ENCODE data around the gene TSPAN5. TPM values are rescaled to one million over a fixed set of nuclear protein-coding genes. Genes with fewer than 3 reads are reported as not detected.

Gene TSPAN5
- total RNA-seq, 1 experiment from 2014 or later, result 4.3 TPM

DNA sequence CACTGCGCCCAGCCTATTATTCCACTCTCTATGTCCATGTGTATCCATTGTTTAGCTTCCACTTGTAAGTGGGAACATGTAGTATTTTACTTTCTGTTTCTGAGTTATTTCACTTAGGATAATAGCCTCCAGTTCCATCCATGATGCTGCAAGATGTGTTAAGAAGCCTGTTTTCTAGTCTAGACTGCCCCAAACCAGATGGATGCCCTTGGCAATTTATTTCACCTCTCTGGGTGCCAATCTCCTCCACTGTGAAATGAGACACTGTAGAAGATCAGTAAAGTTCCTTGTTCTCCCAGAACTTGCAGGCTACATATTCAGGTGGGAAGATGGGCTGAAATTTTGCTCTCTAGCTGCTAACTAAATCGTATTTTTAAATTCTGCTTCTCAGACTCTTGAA, 72.8 kb downstream of the TSPAN5 start:
- Histone ChIP-seq H3K4me3 (ENCODE audit: insufficient read depth, low read depth, low read length) (no peak overlapping the region), H3K27me3 (ENCODE audit: control insufficient read depth, insufficient read depth, low read length) (no peaks in the 10 kb centered on the region), H3K36me3 (replicated peaks; ENCODE audit: control insufficient read depth, insufficient read depth, low read length) (no peaks in the 10 kb centered on the region)
- DNase-seq, result no peak

DNA sequence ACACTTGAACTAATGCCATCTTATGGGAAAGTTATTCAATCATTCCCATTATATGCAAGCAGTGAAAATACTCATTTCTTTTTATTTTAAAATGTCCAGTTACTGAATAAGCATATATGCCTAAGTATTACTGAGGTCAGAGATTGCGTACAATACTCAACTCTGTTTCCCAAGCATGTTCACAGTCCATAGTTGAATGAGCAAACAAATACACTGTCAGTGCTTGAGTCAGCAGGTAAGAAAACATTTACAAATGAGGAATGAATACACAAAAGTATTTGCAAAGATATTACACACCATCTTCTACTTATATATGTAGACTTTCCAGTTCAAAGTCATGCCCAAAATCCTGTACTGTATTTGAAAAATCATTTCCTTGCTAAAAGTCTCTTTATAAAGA, 74.1 kb downstream of the TSPAN5 start:
- DNase-seq, result no peak

DNA sequence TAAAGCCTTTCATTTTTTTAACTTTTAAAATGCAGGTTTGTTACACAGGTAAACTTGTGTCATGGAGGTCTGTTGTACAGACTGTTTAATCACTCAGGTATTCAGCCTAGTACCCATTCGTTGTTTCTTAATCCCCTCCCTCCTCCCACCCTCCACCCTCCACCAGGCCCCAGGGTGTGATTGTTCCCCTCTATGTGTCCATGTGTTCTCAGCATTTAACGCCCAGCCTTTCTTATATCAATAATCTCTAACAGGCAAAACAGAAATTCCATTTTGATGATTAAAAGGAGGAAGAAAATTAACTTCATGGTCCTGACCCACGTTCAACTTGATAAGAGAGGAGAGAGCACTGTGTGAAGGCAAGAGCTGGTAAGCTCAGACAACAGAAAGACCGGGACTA, 75.1 kb downstream of the TSPAN5 start:
- Histone ChIP-seq H3K36me3 (replicated peaks; ENCODE audit: control insufficient read depth, insufficient read depth, low read length) (no peaks in the 10 kb centered on the region), H3K4me3 (ENCODE audit: insufficient read depth, low read depth, low read length) (no peak overlapping the region), H3K27me3 (ENCODE audit: control insufficient read depth, insufficient read depth, low read length) (no peaks in the 10 kb centered on the region)
- no peak for DNase-seq

More for the DNA sequence above, 74.1 kb downstream of the TSPAN5 start:
- no peaks in the 10 kb centered on the region for H3K36me3 ChIP-seq (replicated peaks; ENCODE audit: control insufficient read depth, insufficient read depth, low read length)
- H3K27me3 ChIP-seq (ENCODE audit: control insufficient read depth, insufficient read depth, low read length), result no peaks in the 10 kb centered on the region
- no peak overlapping the region for H3K4me3 ChIP-seq (ENCODE audit: insufficient read depth, low read depth, low read length)

DNA sequence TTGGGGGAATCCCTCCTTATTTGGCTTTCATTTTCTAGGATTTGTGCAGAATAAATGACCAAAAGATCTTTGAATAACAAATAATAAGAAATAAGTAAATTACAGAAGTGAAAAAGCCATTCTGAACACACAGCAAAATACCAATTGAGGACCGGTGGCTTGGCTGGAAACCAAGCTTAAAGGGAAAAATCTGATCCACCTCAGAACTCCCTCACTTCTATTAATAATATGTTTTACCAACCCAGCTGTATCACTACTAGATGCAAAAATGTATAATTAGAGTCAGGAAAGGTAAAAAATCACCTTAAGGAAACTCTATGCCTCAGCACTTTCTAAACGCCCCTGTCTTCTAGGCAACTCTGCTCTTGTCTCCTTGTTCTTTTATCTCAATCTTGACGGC, 77.3 kb downstream of the TSPAN5 start:
- H3K36me3 ChIP-seq (replicated peaks; ENCODE audit: control insufficient read depth, insufficient read depth, low read length), result no peaks in the 10 kb centered on the region
- H3K27me3 ChIP-seq (ENCODE audit: control insufficient read depth, insufficient read depth, low read length), result no peaks in the 10 kb centered on the region
- H3K4me3 ChIP-seq (ENCODE audit: insufficient read depth, low read depth, low read length), result no peak overlapping the region
- DNase-seq, result no peak

DNA sequence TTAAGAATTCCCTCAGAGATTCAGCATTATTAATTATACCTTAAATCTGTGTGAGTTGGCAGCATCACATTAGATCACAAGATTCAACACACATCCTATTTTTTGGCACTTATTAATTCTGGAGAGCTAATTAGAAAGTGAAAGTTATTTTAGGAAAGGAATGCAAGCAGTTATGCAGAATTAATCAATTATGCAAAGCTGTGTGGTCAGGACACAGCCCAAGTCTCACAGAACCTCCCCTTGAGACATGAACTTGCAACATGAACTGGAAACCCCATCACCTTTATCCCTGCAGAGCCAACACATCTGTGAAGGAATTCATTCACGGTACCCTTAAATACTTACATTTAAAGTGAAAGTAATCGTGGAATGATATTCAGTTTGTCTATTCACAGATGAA, 80.5 kb downstream of the TSPAN5 start:
- no peaks in the 10 kb centered on the region for H3K27me3 ChIP-seq (ENCODE audit: control insufficient read depth, insufficient read depth, low read length)
- H3K4me3 ChIP-seq (ENCODE audit: insufficient read depth, low read depth, low read length), result no peak overlapping the region
- no peak for DNase-seq
- H3K36me3 ChIP-seq (replicated peaks; ENCODE audit: control insufficient read depth, insufficient read depth, low read length), result no peaks in the 10 kb centered on the region

DNA sequence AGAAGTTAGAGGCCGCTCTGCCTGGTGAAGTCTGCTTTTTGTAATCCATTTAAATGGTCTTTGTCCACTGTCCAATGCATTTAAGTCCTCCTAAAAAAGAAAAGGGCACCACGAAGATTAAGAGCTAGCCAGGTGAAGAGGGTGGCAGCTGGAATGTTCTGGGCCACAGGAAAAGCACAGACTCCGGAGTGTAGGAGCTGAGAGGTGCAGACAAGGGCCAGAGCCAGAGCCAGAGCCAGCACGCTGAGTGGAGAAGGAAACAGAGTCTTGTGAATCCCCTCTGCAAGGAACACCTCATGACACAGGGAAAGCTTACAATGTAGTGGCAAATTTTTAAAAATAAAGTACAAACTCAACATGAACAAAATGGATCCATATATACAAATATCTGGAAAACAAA, 83.6 kb downstream of the TSPAN5 start:
- Histone ChIP-seq H3K27me3 (ENCODE audit: control insufficient read depth, insufficient read depth, low read length) (no peaks in the 10 kb centered on the region), H3K4me3 (ENCODE audit: insufficient read depth, low read depth, low read length) (no peak overlapping the region), H3K36me3 (replicated peaks; ENCODE audit: control insufficient read depth, insufficient read depth, low read length) (no peaks in the 10 kb centered on the region)
- DNase-seq, result no peak

DNA sequence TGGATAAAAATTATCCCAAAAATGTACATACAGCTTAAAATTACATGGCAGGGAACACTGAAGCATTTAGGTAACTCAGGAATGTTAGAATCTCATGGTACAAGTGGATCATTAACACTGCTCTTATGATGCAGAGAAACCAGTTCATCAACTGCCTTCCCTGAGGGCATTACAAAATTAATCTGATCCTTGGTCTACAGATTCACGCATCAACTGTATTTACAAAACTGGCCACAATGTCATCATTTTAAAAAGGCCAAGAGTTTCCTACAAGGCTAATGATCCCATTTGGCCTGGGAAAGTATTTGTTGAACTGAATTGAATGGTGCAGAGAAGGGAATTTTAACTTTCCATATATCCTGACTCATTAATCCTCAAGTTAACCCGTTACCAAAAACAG, 84.6 kb downstream of the TSPAN5 start:
- no peak overlapping the region for H3K4me3 ChIP-seq (ENCODE audit: insufficient read depth, low read depth, low read length)
- no peak for DNase-seq

DNA sequence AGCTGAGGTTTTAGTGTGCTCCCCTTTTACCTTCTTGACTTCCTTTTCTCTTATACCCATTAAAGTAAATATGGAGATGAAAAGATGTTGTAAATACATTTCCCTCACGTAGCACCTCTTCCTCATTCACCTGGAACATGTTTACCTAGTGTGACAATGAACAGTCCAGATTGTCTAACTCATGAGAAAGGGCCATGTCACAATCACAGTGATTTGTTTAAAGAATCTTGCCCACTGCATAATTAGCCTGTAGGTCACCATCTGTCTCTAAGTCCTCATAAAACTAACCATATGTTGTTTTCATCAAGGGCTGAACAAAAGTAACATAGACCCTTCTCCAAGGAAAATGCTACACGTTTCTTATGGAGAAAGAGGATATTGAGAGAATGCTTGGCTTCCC, 85.7 kb downstream of the TSPAN5 start:
- Histone ChIP-seq H3K4me3 (ENCODE audit: insufficient read depth, low read depth, low read length) (no peak overlapping the region), H3K36me3 (replicated peaks; ENCODE audit: control insufficient read depth, insufficient read depth, low read length) (no peaks in the 10 kb centered on the region), H3K27me3 (ENCODE audit: control insufficient read depth, insufficient read depth, low read length) (no peaks in the 10 kb centered on the region)
- no peak for DNase-seq

More for the DNA sequence above, 84.6 kb downstream of the TSPAN5 start:
- no peaks in the 10 kb centered on the region for H3K27me3 ChIP-seq (ENCODE audit: control insufficient read depth, insufficient read depth, low read length)
- no peaks in the 10 kb centered on the region for H3K36me3 ChIP-seq (replicated peaks; ENCODE audit: control insufficient read depth, insufficient read depth, low read length)

DNA sequence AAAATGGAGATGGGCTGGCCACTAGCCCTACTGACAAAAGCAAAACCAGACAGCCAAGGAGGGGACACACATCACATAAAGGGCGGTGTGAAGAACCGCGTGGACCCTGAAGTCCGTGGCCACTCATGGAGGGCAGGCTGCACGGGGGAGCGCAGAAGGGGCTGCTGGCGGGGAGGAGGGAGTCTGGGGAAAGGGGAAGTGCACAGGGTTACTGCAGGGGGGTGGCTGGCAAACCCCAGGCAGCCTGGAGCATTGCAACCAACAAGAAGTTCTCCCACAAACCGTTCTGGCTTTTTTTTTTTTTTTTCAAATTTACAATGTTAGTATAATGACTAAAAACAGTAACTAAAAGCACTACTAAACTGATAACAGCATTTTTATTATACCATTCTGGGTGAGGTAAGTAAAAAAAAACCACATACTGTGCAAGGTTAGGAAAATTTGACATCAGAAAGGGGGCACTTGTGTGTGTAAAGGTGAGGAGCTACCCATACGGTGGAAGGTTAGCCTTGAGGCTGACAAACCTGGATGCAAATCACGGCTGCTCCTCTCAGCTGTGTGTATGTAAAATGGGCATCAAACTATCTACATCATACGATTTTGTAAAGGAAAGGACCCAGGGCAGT, 87.1 kb downstream of the TSPAN5 start:
- Histone ChIP-seq H3K4me3 (ENCODE audit: insufficient read depth, low read depth, low read length) (no peak overlapping the region), H3K27me3 (ENCODE audit: control insufficient read depth, insufficient read depth, low read length) (no peaks in the 10 kb centered on the region), H3K36me3 (replicated peaks; ENCODE audit: control insufficient read depth, insufficient read depth, low read length) (no peaks in the 10 kb centered on the region)
- no peak for DNase-seq

DNA sequence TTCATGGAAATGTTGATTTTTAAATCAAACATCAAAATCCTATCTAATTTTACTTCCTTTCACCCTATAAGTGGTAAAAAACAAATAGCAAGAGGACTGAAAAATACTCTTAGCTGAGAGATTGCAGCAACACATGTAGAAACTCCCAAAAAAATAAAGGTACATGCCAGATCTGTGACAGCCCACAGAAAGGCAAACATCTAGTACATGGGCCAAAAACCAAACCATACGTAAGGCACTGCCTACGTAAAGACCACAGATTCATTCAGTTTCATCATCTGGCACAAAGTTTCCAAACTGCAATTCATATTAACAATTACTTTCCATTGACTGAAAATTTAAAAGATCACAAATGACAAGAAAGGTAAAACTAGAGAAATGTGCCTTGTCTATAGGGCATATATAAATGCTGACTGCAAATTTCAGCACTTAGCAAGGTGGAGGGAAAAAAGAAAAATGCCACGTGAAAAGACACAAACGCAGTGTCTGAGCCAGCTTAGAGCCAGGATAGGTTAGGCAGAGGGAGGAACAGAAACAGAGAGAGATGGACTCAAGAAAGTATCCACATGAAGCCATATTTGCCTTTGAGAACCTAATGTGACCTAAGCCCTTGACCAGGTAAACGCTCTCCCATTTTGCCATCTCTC, 88.1 kb downstream of the TSPAN5 start:
- Histone ChIP-seq H3K36me3 (replicated peaks; ENCODE audit: control insufficient read depth, insufficient read depth, low read length) (no peaks in the 10 kb centered on the region), H3K27me3 (ENCODE audit: control insufficient read depth, insufficient read depth, low read length) (no peaks in the 10 kb centered on the region), H3K4me3 (ENCODE audit: insufficient read depth, low read depth, low read length) (no peak overlapping the region)
- DNase-seq, result no peak

DNA sequence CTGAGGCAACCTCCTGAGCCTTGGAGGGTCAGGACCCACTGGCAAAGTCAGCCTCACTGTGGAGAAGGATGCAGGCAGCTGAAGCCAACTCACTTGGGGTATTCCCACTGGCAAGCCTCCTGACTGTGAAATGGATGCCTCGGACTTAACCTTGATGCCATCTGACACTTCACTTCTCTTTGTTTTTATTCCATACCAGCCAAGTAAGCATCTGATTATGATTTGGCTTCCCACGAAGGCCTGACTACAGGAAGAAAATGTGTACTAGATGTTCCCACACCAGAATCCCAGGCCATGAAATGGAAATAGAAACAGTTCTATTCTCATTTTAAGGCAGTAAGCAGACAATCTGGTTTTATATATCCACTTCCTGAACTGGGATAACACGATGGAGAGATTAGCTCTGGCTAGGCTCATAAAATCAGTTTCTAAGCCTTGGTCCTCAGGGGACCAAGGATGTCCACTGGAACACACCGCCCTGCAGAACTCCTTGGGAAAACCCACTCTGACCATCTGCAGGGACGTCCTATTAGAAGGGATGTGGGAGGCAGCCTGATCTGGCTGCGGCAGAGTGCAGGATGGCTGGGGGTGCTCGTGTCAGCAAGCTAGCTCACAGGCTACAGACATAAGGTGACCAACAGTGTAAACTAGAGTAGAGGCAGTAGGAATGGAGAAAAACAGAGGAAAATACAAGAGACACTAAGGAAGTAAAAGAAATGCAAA, 89.3 kb downstream of the TSPAN5 start:
- no peaks in the 10 kb centered on the region for H3K36me3 ChIP-seq (replicated peaks; ENCODE audit: control insufficient read depth, insufficient read depth, low read length)
- H3K4me3 ChIP-seq (ENCODE audit: insufficient read depth, low read depth, low read length), result no peak overlapping the region
- no peak for DNase-seq
- H3K27me3 ChIP-seq (ENCODE audit: control insufficient read depth, insufficient read depth, low read length), result no peaks in the 10 kb centered on the region

DNA sequence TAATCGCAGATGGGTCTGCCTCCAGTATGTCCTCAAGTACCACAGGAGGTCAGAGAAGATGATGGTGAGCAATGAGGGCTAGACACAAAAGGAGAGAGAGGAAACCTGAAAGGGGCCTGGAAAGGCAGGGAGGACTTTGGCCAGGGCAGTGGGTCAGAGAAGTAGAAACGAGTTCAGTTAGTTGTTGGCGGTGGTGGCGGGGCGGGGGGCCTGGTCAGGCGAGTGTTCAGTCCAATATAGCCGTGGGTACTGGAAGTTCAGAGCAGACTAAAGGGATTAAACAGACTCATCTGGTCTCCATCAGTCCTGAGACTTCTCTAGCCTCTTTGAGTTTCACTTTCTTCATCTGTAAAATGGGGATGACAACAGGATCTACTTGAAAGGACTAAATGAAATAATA, 90.8 kb downstream of the TSPAN5 start:
- Histone ChIP-seq H3K4me3 (ENCODE audit: insufficient read depth, low read depth, low read length) (no peak overlapping the region), H3K36me3 (replicated peaks; ENCODE audit: control insufficient read depth, insufficient read depth, low read length) (no peaks in the 10 kb centered on the region), H3K27me3 (ENCODE audit: control insufficient read depth, insufficient read depth, low read length) (no peaks in the 10 kb centered on the region)
- DNase-seq, result no peak

DNA sequence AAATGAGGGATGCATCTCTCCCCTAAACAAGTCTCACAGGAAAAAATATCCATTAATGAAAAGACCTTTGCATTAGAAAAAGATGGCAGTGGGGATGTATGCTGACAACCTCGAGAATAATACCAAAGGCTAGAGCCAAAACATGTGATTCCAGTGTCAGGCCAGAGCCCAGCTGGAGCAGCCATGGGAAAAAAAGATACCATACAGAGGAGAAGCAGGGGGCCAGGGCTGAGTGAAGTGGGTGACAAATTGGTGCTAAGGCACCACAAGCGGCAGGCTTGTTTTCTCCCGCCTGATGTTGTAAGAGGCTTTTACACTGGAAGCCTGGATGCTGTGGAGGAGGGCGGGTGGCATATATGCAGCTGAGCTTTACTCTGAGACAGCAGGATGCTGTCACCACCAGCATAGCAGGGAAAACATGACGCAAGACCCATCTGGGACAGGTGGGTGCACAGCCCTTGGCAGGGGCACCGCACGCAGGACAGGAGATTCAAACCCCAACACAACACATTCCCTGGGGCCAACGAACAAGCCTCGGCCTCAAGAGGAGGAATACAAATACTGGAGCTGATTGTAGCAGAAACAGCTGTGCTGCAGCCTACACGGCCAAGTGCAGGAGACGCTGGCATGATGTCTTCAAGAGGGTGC, 91.9 kb downstream of the TSPAN5 start:
- no peaks in the 10 kb centered on the region for H3K36me3 ChIP-seq (replicated peaks; ENCODE audit: control insufficient read depth, insufficient read depth, low read length)
- no peaks in the 10 kb centered on the region for H3K27me3 ChIP-seq (ENCODE audit: control insufficient read depth, insufficient read depth, low read length)
- DNase-seq, result peak; percentile 8
- H3K4me3 ChIP-seq (ENCODE audit: insufficient read depth, low read depth, low read length), result no peak overlapping the region

DNA sequence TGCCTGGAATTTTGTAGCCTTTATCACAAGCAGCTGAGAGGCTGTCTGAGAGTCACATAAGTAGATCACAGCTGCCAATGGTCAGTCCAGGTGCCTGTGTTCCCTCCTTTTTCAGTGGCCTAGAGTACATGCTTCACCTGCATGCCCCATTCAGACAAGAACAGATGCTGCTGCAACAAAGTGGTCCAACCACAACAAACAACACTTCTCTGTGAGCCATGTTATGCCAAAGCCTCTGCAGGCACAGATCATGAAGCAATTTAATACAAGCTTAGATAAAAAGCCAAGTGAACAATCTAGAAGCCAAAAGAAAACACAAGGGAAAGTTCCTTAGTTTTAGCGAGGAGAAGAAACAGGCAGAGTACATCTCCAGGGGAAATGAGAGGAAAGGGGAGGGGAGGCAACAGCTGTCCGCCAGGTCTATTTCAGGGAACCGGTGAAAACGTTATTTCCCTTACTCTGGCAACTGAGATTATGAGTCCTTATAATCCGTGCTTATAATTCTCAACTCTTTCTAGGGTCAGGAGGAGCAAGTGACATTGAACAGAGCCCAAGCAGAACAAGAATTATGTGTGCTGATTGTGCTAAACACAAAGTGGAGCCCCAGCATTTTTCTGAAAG, 92.6 kb downstream of the TSPAN5 start:
- H3K4me3 ChIP-seq (ENCODE audit: insufficient read depth, low read depth, low read length), result no peak overlapping the region
- H3K36me3 ChIP-seq (replicated peaks; ENCODE audit: control insufficient read depth, insufficient read depth, low read length), result no peaks in the 10 kb centered on the region

More for the DNA sequence above, 92.6 kb downstream of the TSPAN5 start:
- H3K27me3 ChIP-seq (ENCODE audit: control insufficient read depth, insufficient read depth, low read length), result no peaks in the 10 kb centered on the region
- no peak for DNase-seq
